ENCODE results near the gene PTGER4.

DNA sequence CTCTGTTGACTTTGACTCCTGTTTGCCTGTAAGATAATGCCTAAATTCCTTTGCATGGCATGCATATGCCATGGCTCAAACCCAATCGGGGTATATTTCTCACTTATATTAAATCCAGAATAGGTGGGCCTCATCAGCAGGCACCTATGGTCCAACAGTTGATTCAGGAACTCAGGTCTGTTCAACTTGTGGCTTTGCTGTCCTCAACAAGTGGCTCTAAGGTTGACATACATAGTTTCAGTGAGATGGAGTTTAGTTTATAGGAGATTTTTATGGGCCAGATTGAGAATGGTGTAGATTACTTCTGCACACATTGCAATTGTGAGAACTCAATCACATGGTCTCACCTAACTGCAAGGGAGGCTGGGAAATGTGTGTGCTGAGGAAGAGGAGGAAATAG, 31.6 kb upstream of the PTGER4 start:
- no peak for TF ChIP-seq POLR2AphosphoS5 (IDR thresholded peaks at IDR 0.05; ENCODE audit: insufficient read depth in 1 of 2, low read depth in 1 of 2)
- TF ChIP-seq CTCF (IDR thresholded peaks at IDR 0.05), result no peak
- no peak for TF ChIP-seq POLR2A (IDR thresholded peaks at IDR 0.05)
